ENCODE measurements around the gene CD2.
A peak's percentile ranks its signal among the peaks of the same experiment; 100 is the strongest.

Gene CD2

GRCh38 chr1:116764906-116765862 is 11.0 kb downstream of the CD2 start:
- no peak for DNase-seq (ENCODE audit: low read depth, low spot score)
- Histone ChIP-seq H3K4me3 (no peak overlapping the region), H3K9me3 (ENCODE audit: low read depth, low read length) (no peaks in the 10 kb centered on the region), H3K9ac (ENCODE audit: insufficient read length) (no peak overlapping the region), H3K36me3 (ENCODE audit: insufficient read depth, low read length) (no peaks in the 10 kb centered on the region), H3K27ac (no peak overlapping the region)
- TF ChIP-seq FOXP2 (optimal IDR thresholded peaks at IDR 0.05; ENCODE audit: control extremely low read depth, extremely low read length, insufficient read depth) = no peak
- TF ChIP-seq EZH2 (IDR thresholded peaks at IDR 0.05) = no peak
- TF ChIP-seq POLR2AphosphoS5 (IDR thresholded peaks at IDR 0.05; ENCODE audit: borderline replicate concordance, low read depth, low read length) = no peak

GRCh38 chr1:116765962-116766361 is 11.7 kb downstream of the CD2 start:
- DNase-seq (ENCODE audit: low read depth, low spot score) = no peak
- TF ChIP-seq FOXP2 (optimal IDR thresholded peaks at IDR 0.05; ENCODE audit: control extremely low read depth, extremely low read length, insufficient read depth) (no peak), EZH2 (IDR thresholded peaks at IDR 0.05) (no peak), POLR2AphosphoS5 (IDR thresholded peaks at IDR 0.05; ENCODE audit: borderline replicate concordance, low read depth, low read length) (no peak)
- Histone ChIP-seq H3K4me3 (no peak overlapping the region), H3K9me3 (ENCODE audit: low read depth, low read length) (no peaks in the 10 kb centered on the region), H3K27ac (no peak overlapping the region), H3K36me3 (ENCODE audit: insufficient read depth, low read length) (no peaks in the 10 kb centered on the region), H3K9ac (ENCODE audit: insufficient read length) (no peak overlapping the region)

GRCh38 chr1:116766616-116767469 is 12.6 kb downstream of the CD2 start:
- DNase-seq (ENCODE audit: low read depth, low spot score) = peak; percentile 18
- Histone ChIP-seq H3K4me3 (no peak overlapping the region), H3K9me3 (ENCODE audit: low read depth, low read length) (no peaks in the 10 kb centered on the region), H3K36me3 (ENCODE audit: insufficient read depth, low read length) (no peaks in the 10 kb centered on the region), H3K9ac (ENCODE audit: insufficient read length) (no peak overlapping the region), H3K27ac (no peak overlapping the region)
- TF ChIP-seq FOXP2 (optimal IDR thresholded peaks at IDR 0.05; ENCODE audit: control extremely low read depth, extremely low read length, insufficient read depth) = no peak
- no peak for TF ChIP-seq POLR2AphosphoS5 (IDR thresholded peaks at IDR 0.05; ENCODE audit: borderline replicate concordance, low read depth, low read length)
- no peak for TF ChIP-seq EZH2 (IDR thresholded peaks at IDR 0.05)

GRCh38 chr1:116767782-116768382 is 13.7 kb downstream of the CD2 start:
- Histone ChIP-seq H3K36me3 (ENCODE audit: insufficient read depth, low read length) (no peaks in the 10 kb centered on the region), H3K27ac (no peak overlapping the region), H3K9me3 (ENCODE audit: low read depth, low read length) (no peaks in the 10 kb centered on the region), H3K9ac (ENCODE audit: insufficient read length) (no peak overlapping the region), H3K4me3 (no peak overlapping the region)
- TF ChIP-seq FOXP2 (optimal IDR thresholded peaks at IDR 0.05; ENCODE audit: control extremely low read depth, extremely low read length, insufficient read depth) (no peak), POLR2AphosphoS5 (IDR thresholded peaks at IDR 0.05; ENCODE audit: borderline replicate concordance, low read depth, low read length) (no peak), EZH2 (IDR thresholded peaks at IDR 0.05) (no peak)
- no peak for DNase-seq (ENCODE audit: low read depth, low spot score)

- no peaks in the 10 kb centered on the region for H3K36me3 ChIP-seq (ENCODE audit: insufficient read depth, low read length)
- H3K9me3 ChIP-seq (ENCODE audit: low read depth, low read length) = no peaks in the 10 kb centered on the region
- no peak overlapping the region for H3K27ac ChIP-seq
- no peak for DNase-seq (ENCODE audit: low read depth, low spot score)
- TF ChIP-seq FOXP2 (optimal IDR thresholded peaks at IDR 0.05; ENCODE audit: control extremely low read depth, extremely low read length, insufficient read depth) (no peak), EZH2 (IDR thresholded peaks at IDR 0.05) (no peak), POLR2AphosphoS5 (IDR thresholded peaks at IDR 0.05; ENCODE audit: borderline replicate concordance, low read depth, low read length) (no peak)
- no peak overlapping the region for H3K9ac ChIP-seq (ENCODE audit: insufficient read length)
- no peak overlapping the region for H3K4me3 ChIP-seq
Observed at GRCh38 chr1:116768416-116769103, 14.3 kb downstream of the CD2 start.

- no peak for TF ChIP-seq POLR2AphosphoS5 (IDR thresholded peaks at IDR 0.05; ENCODE audit: borderline replicate concordance, low read depth, low read length)
- TF ChIP-seq EZH2 (IDR thresholded peaks at IDR 0.05) = no peak
- TF ChIP-seq FOXP2 (optimal IDR thresholded peaks at IDR 0.05; ENCODE audit: control extremely low read depth, extremely low read length, insufficient read depth) = no peak
- no peaks in the 10 kb centered on the region for H3K9me3 ChIP-seq (ENCODE audit: low read depth, low read length)
- no peak for DNase-seq (ENCODE audit: low read depth, low spot score)
- H3K4me3 ChIP-seq = no peak overlapping the region
- H3K27ac ChIP-seq = no peak overlapping the region
- H3K9ac ChIP-seq (ENCODE audit: insufficient read length) = no peak overlapping the region
- H3K36me3 ChIP-seq (ENCODE audit: insufficient read depth, low read length) = no peaks in the 10 kb centered on the region
Observed at GRCh38 chr1:116769104-116769452, 14.8 kb downstream of the CD2 start.

GRCh38 chr1:116769561-116769977 is 15.3 kb downstream of the CD2 start:
- H3K4me3 ChIP-seq = no peak overlapping the region
- TF ChIP-seq EZH2 (IDR thresholded peaks at IDR 0.05) (no peak), FOXP2 (optimal IDR thresholded peaks at IDR 0.05; ENCODE audit: control extremely low read depth, extremely low read length, insufficient read depth) (no peak), POLR2AphosphoS5 (IDR thresholded peaks at IDR 0.05; ENCODE audit: borderline replicate concordance, low read depth, low read length) (no peak)
- H3K9ac ChIP-seq (ENCODE audit: insufficient read length) = no peak overlapping the region
- no peak overlapping the region for H3K27ac ChIP-seq
- no peaks in the 10 kb centered on the region for H3K36me3 ChIP-seq (ENCODE audit: insufficient read depth, low read length)
- H3K9me3 ChIP-seq (ENCODE audit: low read depth, low read length) = no peaks in the 10 kb centered on the region
- no peak for DNase-seq (ENCODE audit: low read depth, low spot score)

Measured in SK-N-MC (cell line).